GM19240 (cell line): ENCODE results near the gene USH1G.
A peak's percentile ranks its signal among the peaks of the same experiment; 100 is the strongest.
"Not testable (repeated sequence)": the region's sequence is repeated elsewhere in the genome, so short reads cannot be mapped to it uniquely, and the experiment has no call there.

Experiments
- DNase-seq: peaks from one replicate; pipeline ENCODE4 v3.0.0; 2011; ENCODE audit warnings: low spot score; ENCODE audit not compliant: insufficient read length

Gene USH1G

DNA sequence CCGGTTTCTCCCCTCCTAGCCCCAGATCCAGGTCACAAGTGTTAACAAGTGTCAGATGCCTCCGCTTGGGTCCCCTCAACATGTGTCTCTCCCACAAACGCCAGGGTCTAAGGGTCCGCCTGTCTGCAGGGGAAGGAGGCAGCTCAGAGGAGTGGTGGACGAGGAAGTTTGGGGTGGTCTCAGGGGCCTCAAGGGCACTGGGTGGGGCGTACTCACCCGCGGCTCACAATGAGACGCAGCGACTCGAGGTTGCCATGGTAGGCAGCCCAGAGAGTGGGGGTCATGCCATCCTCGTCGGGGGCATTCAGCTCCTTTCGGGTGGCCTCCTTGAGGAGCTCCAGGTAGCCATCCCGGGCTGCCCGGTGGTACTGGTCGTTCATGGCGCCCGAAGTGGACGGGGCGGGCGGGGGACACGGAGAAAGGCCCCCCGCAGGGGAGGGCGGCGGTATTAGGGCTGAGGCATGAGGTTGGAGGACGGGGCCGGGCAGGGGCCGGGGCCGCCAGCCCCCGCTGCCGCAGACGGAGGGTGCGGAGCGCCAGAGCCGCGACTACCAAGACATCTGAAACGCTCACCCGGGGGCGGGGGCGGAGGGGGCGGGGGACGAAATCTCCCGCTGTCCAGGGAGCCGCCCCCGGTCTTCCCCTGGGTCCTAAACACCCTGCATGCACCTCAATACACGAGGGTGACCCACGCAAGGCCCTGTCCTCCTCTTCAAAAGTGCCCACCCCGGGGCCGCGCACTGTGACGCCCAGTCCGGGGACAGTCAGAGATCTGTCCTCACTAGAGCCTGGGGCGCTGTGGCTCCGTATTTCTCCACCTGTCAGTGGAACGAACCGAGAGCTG is at the start of gene USH1G:
USH1G (minus strand) TSS at position 562 of the 844 bp plus-strand sequence; CDS start at position 380, 182 bp downstream.
- DNase-seq: no peak

GRCh38 chr17:74972107-74972972 is 49.3 kb upstream of the USH1G start, which contains the start of gene HID1:
TSS of gene HID1 (minus strand) at chr17:74972759. CDS start at chr17:74972656, 103 bp downstream.
- DNase-seq: peak; percentile 56

- DNase-seq: no peak
Observed at GRCh38 chr17:74971842-74972106, 48.7 kb upstream of the USH1G start.

DNA sequence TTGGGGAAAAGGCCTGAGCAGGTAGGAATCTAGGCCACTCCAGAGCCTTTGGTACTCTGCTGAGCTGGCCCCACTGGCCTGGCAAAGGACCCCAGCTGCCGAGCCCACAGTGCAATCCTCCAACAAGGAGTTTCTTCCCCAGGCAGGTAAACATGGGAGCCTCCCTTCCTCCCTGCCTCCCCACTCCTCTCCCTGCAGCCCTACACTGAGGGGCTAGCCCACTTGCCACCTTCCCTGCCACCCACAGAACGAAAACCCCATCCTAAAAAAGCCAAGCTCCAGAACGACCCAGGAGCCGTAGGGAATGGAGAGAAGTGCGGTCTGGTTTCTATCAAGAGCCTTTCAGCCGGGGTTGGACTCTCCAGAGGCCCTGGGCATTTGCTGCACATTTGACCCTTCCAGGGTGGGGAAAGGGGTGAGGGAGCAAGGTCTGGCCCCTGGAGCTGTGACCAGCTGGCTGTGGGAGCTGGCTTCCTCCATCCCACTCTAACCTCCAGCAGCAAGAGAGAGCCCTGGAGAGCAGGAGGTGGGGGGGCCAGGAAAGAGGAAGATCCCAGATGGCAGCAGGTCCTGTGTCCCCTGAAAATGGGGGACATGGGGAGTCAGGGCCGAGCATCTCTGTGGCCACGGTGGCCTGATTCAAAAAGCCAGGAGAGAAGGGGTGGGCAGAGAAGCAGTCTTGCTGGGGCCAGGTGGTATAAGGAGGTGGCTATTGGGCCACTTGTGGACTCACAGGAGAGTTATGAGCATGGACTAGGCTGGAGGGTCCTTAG is 48.2 kb upstream of the USH1G start:
- DNase-seq: no peak

- no peak for DNase-seq
Observed at GRCh38 chr17:74970395-74970794, 47.3 kb upstream of the USH1G start.

GRCh38 chr17:74969501-74969900 is 46.4 kb upstream of the USH1G start:
- not testable (repeated sequence) for DNase-seq

DNA sequence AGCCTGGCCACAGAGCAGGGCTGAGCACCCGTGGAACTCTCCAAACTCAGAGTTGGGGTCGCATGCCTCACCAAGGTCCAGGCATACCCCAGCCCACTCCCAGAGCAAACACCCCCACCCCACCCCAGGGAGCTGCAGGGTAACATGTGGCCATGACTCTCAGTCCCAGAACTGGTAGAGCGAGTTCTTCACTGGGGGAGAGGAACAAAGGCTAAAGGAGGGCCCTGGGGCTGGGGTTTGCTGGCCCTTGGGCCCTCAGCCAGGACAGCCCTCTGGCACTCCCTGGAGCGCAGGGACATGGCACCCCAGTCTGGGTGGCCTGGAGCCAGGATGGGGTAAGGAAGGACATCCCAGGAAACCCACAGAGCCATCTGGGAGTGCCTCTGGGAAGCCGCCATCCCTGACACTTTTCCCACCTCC is 45.3 kb upstream of the USH1G start:
- no peak for DNase-seq

DNA sequence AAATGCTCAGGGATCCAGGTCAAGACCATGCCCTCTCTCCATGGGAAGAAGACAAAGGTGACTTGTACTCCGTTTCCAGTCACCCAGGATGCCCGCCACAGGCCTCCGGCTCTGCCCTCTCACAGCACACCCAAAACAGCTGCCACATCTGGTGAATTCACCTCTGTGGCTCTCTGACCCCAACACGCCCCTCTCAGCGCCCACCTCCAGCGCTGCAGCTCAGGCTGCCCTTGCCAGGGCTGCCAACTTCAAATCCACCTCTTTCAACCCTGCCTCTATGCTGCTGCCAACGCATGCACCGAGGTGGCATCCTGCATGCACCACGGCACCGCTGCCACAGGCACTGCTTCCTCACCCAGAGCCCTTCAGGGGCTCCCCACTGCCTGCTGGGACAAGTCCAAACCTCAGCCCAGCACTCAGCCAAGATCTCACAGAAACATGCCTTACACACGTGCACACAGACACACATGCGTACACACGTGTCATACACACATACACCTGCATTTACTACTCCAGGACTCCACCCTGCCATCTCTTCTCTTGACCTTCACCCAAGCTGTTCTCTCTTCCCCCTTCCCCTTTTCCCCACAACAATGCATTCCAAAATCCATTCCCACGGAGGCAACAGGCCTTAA is 42.0 kb upstream of the USH1G start:
- DNase-seq: no peak

GRCh38 chr17:74964246-74964761 is 41.2 kb upstream of the USH1G start:
- no peak for DNase-seq

DNA sequence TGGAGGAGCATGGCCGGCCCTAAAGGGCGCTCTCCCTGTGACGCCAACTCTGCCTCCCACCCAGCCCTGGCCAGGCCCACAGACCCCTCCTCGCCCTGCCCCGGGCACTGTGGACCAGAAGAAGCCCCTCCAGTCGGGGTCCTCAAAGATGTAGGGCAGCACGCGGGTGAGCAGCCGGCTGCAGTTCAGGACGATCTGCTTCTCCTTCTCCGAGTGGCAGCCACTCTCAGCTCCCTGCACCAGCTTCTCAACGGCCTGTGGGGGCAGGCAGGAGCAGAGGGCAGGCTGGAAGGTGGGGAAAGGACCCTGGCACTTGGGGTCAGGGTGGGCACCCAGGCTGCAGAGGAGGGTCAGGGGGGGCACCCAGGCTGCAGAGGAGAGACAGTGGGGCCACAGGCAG is 40.6 kb upstream of the USH1G start:
- DNase-seq: no peak

- DNase-seq: no peak
Observed at GRCh38 chr17:74962622-74963394, 39.8 kb upstream of the USH1G start.

- DNase-seq: peak; percentile 79
Observed at GRCh38 chr17:74961657-74962350, 38.7 kb upstream of the USH1G start.

GRCh38 chr17:74960570-74961342 is 37.7 kb upstream of the USH1G start:
- peak; percentile 55 for DNase-seq

DNA sequence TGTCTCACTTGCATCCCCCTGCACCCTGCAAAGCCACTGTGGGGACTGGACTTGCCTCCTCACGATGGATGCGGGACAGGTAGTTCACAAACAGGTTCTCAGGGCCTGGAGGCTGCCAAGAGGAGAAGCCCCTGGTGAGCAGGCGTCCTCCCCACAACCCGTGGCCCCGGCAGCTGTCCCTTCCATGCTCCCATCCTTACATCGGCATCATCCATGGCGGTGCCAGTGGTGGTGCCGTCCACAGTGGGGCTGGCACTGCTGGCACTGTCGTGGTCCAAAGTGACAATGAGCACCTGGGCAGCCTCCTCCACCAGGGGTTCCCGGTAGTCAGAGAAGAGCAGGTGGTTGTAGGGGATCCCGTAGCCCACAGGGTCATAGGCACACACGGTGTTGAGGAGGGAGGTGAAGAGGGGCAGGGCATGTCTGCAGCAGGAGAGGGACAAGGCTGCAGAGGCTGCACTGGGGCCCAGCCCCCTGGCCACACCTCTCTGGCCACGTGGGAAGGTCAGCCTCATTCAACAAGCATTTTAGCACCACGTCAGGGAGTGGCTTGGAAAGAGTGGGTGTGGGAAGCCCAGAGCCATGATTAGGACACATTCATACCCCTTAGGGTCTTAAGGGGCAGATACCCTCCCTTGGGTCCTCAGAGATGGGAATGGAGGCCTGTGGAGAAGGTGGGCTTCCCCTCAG is 36.9 kb upstream of the USH1G start:
- no peak for DNase-seq

DNA sequence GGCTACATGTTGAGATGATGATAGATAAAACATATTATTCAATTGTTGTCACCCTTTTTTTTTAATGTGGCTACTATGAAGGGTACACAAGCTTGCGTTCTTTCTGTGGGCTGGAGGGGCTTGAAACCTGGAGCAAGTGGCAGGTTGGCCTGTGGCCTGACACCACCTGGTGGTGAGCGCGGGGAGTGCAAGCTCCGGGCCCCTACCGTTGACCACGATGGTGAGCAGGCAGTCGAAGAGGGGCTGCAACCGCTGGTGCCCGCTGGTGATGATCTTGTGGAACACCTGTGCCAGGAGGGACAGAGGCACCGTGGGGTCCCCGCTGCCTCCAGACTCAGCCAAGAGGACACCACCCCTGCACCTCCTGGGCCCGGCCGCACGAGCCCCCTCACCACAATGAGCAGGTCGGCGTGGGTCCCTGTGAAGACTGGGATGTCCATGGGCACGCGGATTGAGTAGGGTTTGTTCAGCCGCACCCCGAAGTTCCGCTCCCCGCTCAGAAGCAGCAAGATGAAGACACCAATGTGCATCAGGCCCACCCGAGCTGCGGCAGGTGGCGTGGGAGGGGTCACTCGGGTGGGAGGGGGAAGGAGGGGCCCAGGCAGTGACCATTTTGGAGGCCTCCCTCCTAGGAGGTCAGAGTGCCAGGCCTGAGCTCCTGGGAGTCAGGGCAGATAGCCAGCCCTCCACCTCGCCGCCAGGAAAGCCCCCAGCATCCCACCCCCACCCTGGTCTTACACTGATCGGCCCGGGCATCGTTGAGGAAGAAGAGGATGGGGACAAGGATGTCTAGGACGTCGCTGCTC is 35.1 kb upstream of the USH1G start:
- peak; percentile 82 for DNase-seq

DNA sequence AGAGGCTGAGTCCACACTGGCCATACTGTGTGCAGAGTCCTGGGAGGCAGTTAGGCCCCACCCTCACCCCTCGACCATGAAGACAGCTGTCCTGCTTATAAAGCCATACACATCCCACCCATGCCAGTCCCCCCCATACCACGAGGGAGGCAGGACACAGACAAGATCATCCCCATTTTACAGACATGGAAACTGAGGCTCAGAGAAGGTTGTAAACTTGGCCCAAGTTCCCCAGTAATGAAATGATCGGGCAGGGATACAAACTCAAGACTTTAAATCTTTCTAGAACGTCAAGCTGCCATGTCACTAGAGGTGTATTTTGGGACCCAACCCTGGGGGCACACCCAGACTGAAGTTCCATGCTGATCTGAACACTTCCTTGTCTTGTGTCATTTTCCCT is 33.0 kb upstream of the USH1G start:
- DNase-seq: no peak

DNA sequence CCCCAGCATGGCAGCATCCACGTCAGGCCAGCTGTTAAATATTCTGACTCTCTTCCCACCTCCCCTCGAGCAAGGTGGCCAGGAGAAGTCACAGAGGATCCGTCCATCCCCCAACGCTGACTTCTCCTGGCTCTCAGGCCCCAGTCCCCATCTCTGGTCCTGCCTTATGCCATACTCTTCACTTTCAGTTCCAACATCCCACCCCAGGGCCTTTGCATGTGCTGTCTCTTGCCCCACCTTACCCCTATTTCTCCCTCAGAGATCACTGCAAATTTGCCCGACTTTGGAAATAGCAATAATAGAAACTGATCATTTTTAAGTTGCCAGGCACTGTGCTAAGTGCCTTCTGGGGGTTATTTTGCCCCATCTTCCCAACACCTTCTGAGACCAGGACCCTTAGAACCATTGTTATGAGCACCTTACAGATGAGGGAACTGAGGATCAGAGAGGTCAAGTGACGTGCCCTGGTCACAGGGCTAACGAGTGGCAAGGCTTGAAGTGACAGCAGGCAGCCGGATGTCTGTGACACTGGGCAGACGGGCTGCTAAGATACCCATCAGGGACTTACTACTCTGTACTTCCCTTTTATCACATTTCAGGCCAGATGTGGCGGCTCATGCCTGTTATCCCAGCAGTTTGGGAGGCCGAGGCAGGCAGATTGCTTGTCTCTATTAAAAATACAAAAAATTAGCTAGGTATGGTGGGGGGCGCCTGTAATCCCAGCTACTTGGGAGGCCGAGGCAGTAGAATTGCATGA is 31.8 kb upstream of the USH1G start:
- no peak for DNase-seq
